HEK293 (cell line): ENCODE results near the gene ELFN1.
A peak's percentile ranks its signal among the peaks of the same experiment; 100 is the strongest.

Experiments used
- CTCF ChIA-PET: fragments of 350-600 bp; formaldehyde crosslinking; extraction: SDS; loops from one replicate; lab custom pipeline; 2021; ENCODE audit warnings: antibody characterized with exemption; lab: Yijun Ruan, JAX
- POLR2A ChIA-PET: fragments of 300-600 bp; formaldehyde crosslinking; extraction: SDS; loops from one replicate; lab custom pipeline; 2020; ENCODE audit warnings: antibody characterized with exemption, inconsistent platforms; lab: Yijun Ruan, JAX
- H3K27ac ChIP-seq: fragments of 200-500 bp; sonication (Bioruptor generic); 2 replicates; pipeline ENCODE4 v1.5.1; 2014; ENCODE audit warnings: low read depth, low read length, control low read depth, inconsistent platforms; ENCODE audit errors: extremely low read depth
- H3K36me3 ChIP-seq, 2 experiments: fragments of 200-500 bp in 1 of 2; sonication (Bioruptor generic) in 1 of 2; 1 replicate in 1 of 2; 2 replicates in 1 of 2; pipeline ENCODE4 v1.5.1; 2014 to 2017; ENCODE audit warnings: inconsistent platforms in 2 of 2, low read length in 2 of 2; ENCODE audit not compliant: control insufficient read depth in 2 of 2, insufficient read depth in 1 of 2
- H3K4me1 ChIP-seq: fragments of 200-500 bp; sonication (Bioruptor generic); 2 replicates; pipeline ENCODE4 v1.5.1; 2014; ENCODE audit warnings: mild to moderate bottlenecking, low read length, inconsistent platforms; ENCODE audit not compliant: control insufficient read depth, insufficient read depth
- H3K4me3 ChIP-seq: 2 replicates; pipeline ENCODE4 v1.5.1; 2011; ENCODE audit warnings: low read depth, mild to moderate bottlenecking, control low read depth, low read length, moderate library complexity
- H3K9me3 ChIP-seq: fragments of 200-500 bp; sonication (Bioruptor generic); 2 replicates; pipeline ENCODE4 v1.5.1; 2014; ENCODE audit warnings: low read depth, low read length, inconsistent platforms; ENCODE audit not compliant: control insufficient read depth, insufficient read depth
- BCL11B ChIP-seq: fragments of 450-650 bp; formaldehyde crosslinking; IDR thresholded peaks from 2 replicates; pipeline ENCODE4 v1.5.1; 2016; ENCODE audit warnings: low read depth, missing biosample characterization, missing genetic modification characterization
- EGR2 ChIP-seq: fragments of 450-650 bp; formaldehyde crosslinking; IDR thresholded peaks from 2 replicates; pipeline ENCODE4 v1.5.1; 2016; ENCODE audit warnings: low read depth, missing biosample characterization, missing genetic modification characterization
- INSM2 ChIP-seq: fragments of 450-650 bp; formaldehyde crosslinking; IDR thresholded peaks from 2 replicates; pipeline ENCODE4 v1.5.1; 2016; ENCODE audit warnings: missing biosample characterization, missing genetic modification characterization
- KLF8 ChIP-seq: fragments of 450-650 bp; formaldehyde crosslinking; IDR thresholded peaks from 2 replicates; pipeline ENCODE4 v1.5.1; 2016; ENCODE audit warnings: missing biosample characterization, missing genetic modification characterization
- PATZ1 ChIP-seq: fragments of 450-650 bp; formaldehyde crosslinking; IDR thresholded peaks from 2 replicates; pipeline ENCODE4 v1.5.1; 2016; ENCODE audit warnings: missing biosample characterization, missing genetic modification characterization
- SP3 ChIP-seq: fragments of 450-650 bp; formaldehyde crosslinking; IDR thresholded peaks from 2 replicates; pipeline ENCODE4 v1.5.1; 2016; ENCODE audit warnings: missing biosample characterization, missing genetic modification characterization
- ZBTB26 ChIP-seq: fragments of 450-650 bp; formaldehyde crosslinking; optimal IDR thresholded peaks from 2 replicates; pipeline ENCODE3; 2016; ENCODE audit warnings: missing biosample characterization, mild to moderate bottlenecking, missing genetic modification characterization
- ZNF121 ChIP-seq: fragments of 450-650 bp; formaldehyde crosslinking; IDR thresholded peaks from 2 replicates; pipeline ENCODE4 v1.5.1; 2016; ENCODE audit warnings: missing biosample characterization, missing genetic modification characterization
- ZNF138 ChIP-seq: fragments of 450-650 bp; formaldehyde crosslinking; IDR thresholded peaks from 2 replicates; pipeline ENCODE4 v1.5.1; 2016; ENCODE audit warnings: missing biosample characterization, missing genetic modification characterization, borderline replicate concordance
- ZNF148 ChIP-seq: fragments of 450-650 bp; formaldehyde crosslinking; IDR thresholded peaks from 2 replicates; pipeline ENCODE4 v1.5.0; 2017; ENCODE audit warnings: missing biosample characterization, missing genetic modification characterization, borderline replicate concordance
- ZNF211 ChIP-seq: fragments of 450-650 bp; formaldehyde crosslinking; IDR thresholded peaks from 2 replicates; pipeline ENCODE4 v1.5.1; 2016; ENCODE audit warnings: low read depth, missing biosample characterization, missing genetic modification characterization
- ZNF366 ChIP-seq: fragments of 450-650 bp; formaldehyde crosslinking; conservative IDR thresholded peaks from 2 replicates; pipeline ENCODE4 v1.5.1; 2016; ENCODE audit warnings: missing biosample characterization, missing genetic modification characterization
- ZNF391 ChIP-seq: fragments of 450-650 bp; formaldehyde crosslinking; IDR thresholded peaks from 2 replicates; pipeline ENCODE4 v1.5.1; 2016; ENCODE audit warnings: low read depth, missing biosample characterization, missing genetic modification characterization, borderline replicate concordance
- ZNF510 ChIP-seq: fragments of 450-650 bp; formaldehyde crosslinking; IDR thresholded peaks from 2 replicates; pipeline ENCODE4 v1.5.1; 2018; ENCODE audit warnings: mild to moderate bottlenecking, missing genetic modification characterization, missing biosample characterization; ENCODE audit not compliant: insufficient replicate concordance
- ZNF530 ChIP-seq: fragments of 450-650 bp; formaldehyde crosslinking; IDR thresholded peaks from 2 replicates; pipeline ENCODE4 v1.5.1; 2016; ENCODE audit warnings: low read depth, missing biosample characterization, missing genetic modification characterization
- ZNF624 ChIP-seq: fragments of 450-650 bp; formaldehyde crosslinking; IDR thresholded peaks from 2 replicates; pipeline ENCODE4 v1.5.1; 2017; ENCODE audit warnings: missing biosample characterization, missing genetic modification characterization
- ZNF658 ChIP-seq: fragments of 450-650 bp; formaldehyde crosslinking; IDR thresholded peaks from 2 replicates; pipeline ENCODE4; 2016; ENCODE audit warnings: missing biosample characterization, missing genetic modification characterization
- ZNF670 ChIP-seq: fragments of 450-650 bp; formaldehyde crosslinking; IDR thresholded peaks from 2 replicates; pipeline ENCODE4 v1.5.1; 2016; ENCODE audit warnings: missing biosample characterization, missing genetic modification characterization, low read depth
- ZNF701 ChIP-seq: fragments of 450-650 bp; formaldehyde crosslinking; IDR thresholded peaks from 2 replicates; pipeline ENCODE4 v1.5.1; 2016; ENCODE audit warnings: missing biosample characterization, missing genetic modification characterization
- ZSCAN16 ChIP-seq: fragments of 450-650 bp; formaldehyde crosslinking; IDR thresholded peaks from 2 replicates; pipeline ENCODE4 v1.5.1; 2016; ENCODE audit warnings: missing biosample characterization, missing genetic modification characterization

ELFN1 gene

GRCh38 chr7:1737956-1738355 lies 67.9 kb downstream of the ELFN1 start:
- TF ChIP-seq EGR2 (tag by site-specific recombination), result no peak
- TF ChIP-seq ZNF366 (tag by site-specific recombination), result no peak
- no peak for TF ChIP-seq ZNF658
- no peak for TF ChIP-seq KLF8 (tag by site-specific recombination)
- Histone ChIP-seq H3K4me1 (no peaks in the 10 kb centered on the region; the same call in 1 of the 2 replicates), H3K4me3 (no peak overlapping the region), H3K36me3 (no peaks in the 10 kb centered on the region), H3K9me3 (no peaks in the 10 kb centered on the region), H3K27ac (no peak overlapping the region)
- POLR2A ChIA-PET, result no interaction called here
- CTCF ChIA-PET, result interaction anchor here (0.7 kb wide), 1 partner anchor 131 kb away, joined by 3 read pairs; no protein-coding TSS in a partner anchor

- no peaks in the 10 kb centered on the region for H3K9me3 ChIP-seq
- TF ChIP-seq ZNF121 (tag by site-specific recombination) (no peak), SP3 (tag by site-specific recombination) (no peak), ZNF624 (tag by site-specific recombination) (no peak)
- CTCF ChIA-PET, result interaction anchor here (0.7 kb wide), 1 partner anchor 132 kb away, joined by 3 read pairs; no protein-coding TSS in a partner anchor
- H3K27ac ChIP-seq, result no peak overlapping the region
- POLR2A ChIA-PET, result no interaction called here
- H3K36me3 ChIP-seq, result no peaks in the 10 kb centered on the region
- H3K4me1 ChIP-seq, result peaks cover 2% of the 10 kb centered on the region; the same call in 1 of the 2 replicates
- no peak overlapping the region for H3K4me3 ChIP-seq
These were observed 68.4 kb downstream of the ELFN1 start for GRCh38 chr7:1738511-1738910.

GRCh38 chr7:1738956-1739355 lies 68.9 kb downstream of the ELFN1 start:
- CTCF ChIA-PET, result no interaction called here
- H3K27ac ChIP-seq, result no peak overlapping the region
- POLR2A ChIA-PET, result no interaction called here
- TF ChIP-seq ZNF391 (tag by site-specific recombination) (no peak), INSM2 (no peak), ZNF138 (tag by site-specific recombination) (no peak), ZNF148 (tag by site-specific recombination) (no peak), ZSCAN16 (no peak), ZNF701 (tag by site-specific recombination) (no peak), EGR2 (tag by site-specific recombination) (peak; percentile 20; the same call in 1 of the 2 replicates)
- H3K36me3 ChIP-seq, result no peaks in the 10 kb centered on the region
- no peaks in the 10 kb centered on the region for H3K9me3 ChIP-seq
- no peak overlapping the region for H3K4me3 ChIP-seq
- peaks cover 2% of the 10 kb centered on the region; the same call in 1 of the 2 replicates for H3K4me1 ChIP-seq

- no peaks in the 10 kb centered on the region for H3K36me3 ChIP-seq
- no peak overlapping the region for H3K4me3 ChIP-seq
- ChIA-PET POLR2A (no interaction called here), CTCF (no interaction called here)
- no peaks in the 10 kb centered on the region for H3K9me3 ChIP-seq
- TF ChIP-seq BCL11B (tag by site-specific recombination), result no peak
- TF ChIP-seq ZNF530 (tag by site-specific recombination), result no peak
- TF ChIP-seq ZNF211, result no peak
- TF ChIP-seq ZBTB26 (tag by site-specific recombination), result no peak
- TF ChIP-seq ZNF670 (tag by site-specific recombination), result no peak
- no peak for TF ChIP-seq PATZ1 (tag by site-specific recombination)
- TF ChIP-seq ZNF510 (tag by site-specific recombination), result no peak
- TF ChIP-seq, all 188 proteins: peak for 0
- H3K4me1 ChIP-seq, result peaks cover 2% of the 10 kb centered on the region; the same call in 1 of the 2 replicates
- no peak overlapping the region for H3K27ac ChIP-seq
These were observed 69.5 kb downstream of the ELFN1 start for GRCh38 chr7:1739593-1739992.
